NCI-H2107 treated with DMSO at 0.1 percent for 48 hours (cell line): Measurements from ENCODE around the gene FOXP4.
A peak's percentile ranks its signal among the peaks of the same experiment; 100 is the strongest.

Experiments used
- DNase-seq: peaks from one replicate; lab custom pipeline; 2025; ENCODE audit not compliant: unreplicated experiment; lab: John Stamatoyannopoulos, UW

The FOXP4 gene

DNA sequence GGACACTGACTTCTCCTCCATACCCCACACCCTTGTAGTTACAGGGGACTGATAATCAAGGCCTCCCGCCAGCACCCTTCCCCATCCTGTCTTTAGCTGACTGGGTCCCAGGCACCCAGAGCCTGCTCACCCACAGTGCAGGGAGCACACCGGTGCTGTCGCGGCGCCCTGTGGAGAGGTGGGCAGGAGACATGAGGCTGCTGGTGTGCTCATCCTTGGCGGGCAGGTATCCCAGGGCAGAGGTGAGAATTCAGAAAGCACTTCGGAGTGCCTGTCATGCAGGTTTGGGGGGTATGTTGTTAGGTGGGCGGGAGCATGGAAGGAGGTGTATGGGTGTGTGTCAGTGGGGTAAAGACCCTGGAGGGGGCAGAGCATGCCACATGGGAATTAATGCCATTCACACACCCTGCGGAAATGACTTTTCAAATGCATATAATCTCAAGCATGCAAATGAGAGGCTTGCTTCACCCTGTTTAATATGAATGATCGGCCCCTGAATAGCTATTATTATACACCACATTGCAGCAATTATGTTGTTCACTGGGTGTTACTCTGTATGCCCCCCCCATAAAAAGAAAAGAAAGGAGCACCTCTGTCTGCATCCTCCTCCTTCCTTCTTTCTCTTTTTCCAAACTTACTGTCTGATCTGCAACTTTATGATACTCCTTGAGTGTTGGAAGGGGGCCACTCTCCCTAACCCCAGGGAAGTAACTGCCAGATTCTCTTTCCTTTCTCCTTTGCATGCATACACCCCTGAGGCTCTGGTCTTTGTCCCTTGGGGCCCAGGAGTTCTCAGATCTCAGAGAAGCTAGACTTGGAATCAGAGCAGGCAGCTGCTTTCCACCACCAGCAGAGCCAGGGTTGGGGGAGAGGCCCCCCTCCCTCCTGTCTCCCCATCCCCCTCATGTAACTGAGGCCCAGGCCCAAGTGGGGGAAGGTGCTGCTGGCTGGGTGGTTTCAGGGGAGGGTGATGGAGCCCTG is 16.0 kb downstream of the FOXP4 start:
- peak; percentile 51 for DNase-seq

DNA sequence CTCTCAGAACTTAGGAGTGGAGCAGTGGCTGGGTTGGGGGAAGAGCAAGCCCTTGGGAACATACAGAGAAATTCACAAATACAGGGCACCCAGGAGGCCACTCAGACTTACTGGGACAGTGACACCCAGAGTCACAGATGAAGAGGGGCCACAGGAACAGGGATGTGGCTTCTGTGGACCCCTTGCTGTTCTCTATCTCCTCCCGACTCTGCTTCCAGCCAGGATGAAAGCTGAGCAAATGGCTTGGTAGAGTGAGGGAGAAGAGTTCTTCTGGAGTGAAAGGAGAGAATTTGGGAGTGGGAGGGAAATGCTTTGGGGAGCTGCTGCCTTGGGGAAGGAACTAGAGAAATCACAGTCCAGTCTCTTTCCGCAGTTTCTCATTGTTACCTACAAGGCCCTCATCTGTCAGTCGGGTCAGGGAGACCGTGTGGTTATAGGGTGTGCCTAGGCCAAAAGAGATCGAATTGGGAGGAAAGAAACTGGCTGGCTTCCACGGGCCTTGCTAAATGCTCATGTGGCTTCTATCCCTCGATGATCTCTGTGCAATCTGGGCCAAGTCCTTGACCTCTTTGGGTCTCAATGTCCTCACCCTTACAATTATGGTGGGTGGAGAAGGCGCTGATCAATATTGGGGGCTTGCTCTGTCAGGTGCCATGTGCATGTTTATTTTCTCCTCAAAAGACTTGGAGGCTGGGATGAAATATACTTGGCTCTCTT is 17.0 kb downstream of the FOXP4 start:
- no peak for DNase-seq

DNA sequence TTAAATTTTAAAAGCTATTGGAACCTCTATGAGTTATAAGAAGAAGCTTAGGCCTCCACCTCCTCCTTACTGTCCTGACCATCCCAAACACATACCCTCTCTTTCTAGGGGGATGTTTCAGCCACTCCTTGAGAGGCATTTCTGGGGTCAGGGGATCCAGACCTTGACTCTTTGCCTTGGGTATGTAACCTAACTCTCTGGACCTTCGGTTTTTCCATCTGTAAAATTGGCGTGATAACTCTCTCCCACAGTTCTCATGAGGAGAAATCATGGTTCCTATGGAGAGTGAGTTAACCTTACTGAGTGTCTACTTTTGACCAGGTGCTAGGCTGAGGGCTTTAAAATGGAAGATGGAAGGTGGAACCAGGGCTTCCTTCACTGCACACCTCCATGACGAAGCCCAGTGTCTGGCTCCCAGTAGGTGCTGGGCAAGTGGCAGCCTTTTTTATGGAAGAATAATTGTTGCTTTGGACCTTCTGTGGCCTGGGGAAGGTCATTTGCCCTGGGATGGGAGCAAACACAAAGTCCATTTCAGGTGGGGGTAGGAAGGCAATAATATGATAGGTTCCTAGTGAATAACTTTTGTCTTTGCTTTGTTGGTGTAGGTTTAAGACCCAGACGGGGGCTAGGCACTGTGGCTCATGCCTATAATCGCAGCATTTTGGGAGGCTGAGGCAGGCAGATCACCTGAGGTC is 18.4 kb downstream of the FOXP4 start:
- no peak for DNase-seq

DNA sequence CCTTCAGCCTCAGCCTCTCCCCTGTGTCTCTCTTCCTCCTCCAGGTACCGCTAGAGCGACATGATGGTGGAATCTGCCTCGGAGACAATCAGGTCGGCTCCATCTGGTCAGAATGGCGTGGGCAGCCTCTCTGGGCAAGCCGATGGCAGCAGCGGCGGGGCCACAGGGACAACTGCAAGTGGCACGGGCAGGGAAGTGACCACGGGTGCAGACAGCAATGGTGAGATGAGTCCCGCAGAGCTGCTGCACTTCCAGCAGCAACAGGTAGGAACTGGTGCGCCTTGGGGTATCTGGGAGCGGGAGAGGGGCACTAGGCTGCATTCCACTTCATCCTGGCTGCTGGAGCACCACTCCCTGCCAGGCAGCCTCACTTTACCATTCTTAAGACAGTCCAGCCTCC is 19.5 kb downstream of the FOXP4 start:
- no peak for DNase-seq

GRCh38 chr6:41566961-41567360 is 20.8 kb downstream of the FOXP4 start:
- DNase-seq = no peak

- no peak for DNase-seq
These were observed 21.5 kb downstream of the FOXP4 start for GRCh38 chr6:41567684-41568083.

DNA sequence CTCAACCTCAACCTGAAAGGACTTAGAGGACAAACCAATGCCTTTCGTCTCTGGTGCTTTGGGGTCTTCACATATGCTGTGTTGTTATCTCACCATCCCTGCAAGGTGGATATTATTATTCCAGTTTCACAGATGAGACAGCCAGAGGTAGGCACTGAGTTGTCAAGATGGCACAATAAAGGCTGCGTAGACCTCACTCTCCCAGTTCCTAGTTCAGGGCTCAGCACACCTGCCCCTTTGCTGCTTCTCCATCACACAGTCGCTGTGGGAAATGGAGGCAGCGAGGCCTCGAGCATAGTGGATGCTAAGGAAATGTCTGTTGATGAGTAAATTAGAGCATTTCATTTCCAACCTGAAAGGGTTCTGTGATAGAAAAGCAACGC is 22.0 kb downstream of the FOXP4 start:
- no peak for DNase-seq

GRCh38 chr6:41568585-41569384 is 22.6 kb downstream of the FOXP4 start:
- DNase-seq = no peak

- no peak for DNase-seq
These were observed 24.1 kb downstream of the FOXP4 start for GRCh38 chr6:41570259-41570615.

GRCh38 chr6:41571021-41571780 is 25.0 kb downstream of the FOXP4 start:
- DNase-seq = no peak

GRCh38 chr6:41572613-41573012 is 26.4 kb downstream of the FOXP4 start:
- no peak for DNase-seq

DNA sequence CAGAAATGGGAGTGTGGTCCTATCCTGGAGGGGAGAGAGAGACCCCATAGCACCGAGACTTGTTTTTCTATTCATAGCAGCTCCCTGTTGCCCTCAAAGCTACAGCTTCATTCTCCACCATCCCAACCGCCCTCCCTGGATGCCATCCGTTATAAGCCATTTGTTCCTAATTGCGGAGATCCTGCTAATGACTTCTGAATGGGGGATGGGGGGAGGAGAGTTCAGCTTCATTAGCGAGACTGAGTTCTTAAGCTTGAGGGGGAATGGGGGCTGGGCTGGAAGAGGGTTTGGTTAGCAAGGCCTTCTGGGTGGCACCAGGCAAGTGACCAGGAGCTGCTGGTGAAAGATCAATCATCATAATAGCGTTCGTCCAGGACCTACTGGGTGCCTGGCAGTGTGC is 27.1 kb downstream of the FOXP4 start:
- DNase-seq = no peak

DNA sequence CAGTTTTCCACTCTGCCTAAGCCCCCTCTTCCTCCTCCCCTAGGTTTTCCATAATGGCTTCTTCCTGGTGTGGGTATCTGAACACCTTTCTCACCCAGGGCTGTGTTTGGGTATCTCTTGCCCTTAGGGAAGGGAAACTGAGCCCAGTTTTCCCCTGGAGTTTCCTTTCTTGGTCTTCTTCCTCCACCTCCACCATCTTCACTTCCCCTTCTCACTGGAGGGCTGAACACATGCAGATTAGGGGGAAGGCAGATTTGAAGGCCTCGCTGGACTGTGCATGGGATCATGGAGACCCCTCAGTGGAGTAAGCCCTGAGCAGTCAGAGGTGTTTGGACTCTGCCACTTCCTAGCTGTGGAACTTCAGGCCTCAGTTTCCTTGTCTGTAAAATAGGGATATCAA is 27.8 kb downstream of the FOXP4 start:
- no peak for DNase-seq

- no peak for DNase-seq
These were observed 29.4 kb downstream of the FOXP4 start for GRCh38 chr6:41575598-41575997.

DNA sequence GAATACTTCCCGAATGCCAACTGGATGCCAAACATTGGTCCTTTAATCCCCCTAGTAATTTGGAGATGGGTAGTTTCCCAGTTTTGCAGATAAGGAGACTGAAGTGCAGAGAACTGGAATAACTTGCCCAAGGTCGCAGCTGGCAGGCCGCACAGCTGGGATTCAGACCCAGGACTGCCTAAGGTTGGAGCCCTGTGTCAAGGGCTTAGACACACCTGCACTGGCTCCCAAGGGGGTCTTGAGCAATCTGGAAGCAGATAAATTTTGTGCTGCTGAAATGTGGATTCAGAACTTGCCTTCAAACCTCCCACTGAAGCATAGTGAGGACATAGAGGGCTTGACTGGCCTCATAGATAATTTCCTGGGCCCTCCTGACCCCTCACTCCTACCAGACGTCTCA is 30.5 kb downstream of the FOXP4 start:
- DNase-seq = no peak

DNA sequence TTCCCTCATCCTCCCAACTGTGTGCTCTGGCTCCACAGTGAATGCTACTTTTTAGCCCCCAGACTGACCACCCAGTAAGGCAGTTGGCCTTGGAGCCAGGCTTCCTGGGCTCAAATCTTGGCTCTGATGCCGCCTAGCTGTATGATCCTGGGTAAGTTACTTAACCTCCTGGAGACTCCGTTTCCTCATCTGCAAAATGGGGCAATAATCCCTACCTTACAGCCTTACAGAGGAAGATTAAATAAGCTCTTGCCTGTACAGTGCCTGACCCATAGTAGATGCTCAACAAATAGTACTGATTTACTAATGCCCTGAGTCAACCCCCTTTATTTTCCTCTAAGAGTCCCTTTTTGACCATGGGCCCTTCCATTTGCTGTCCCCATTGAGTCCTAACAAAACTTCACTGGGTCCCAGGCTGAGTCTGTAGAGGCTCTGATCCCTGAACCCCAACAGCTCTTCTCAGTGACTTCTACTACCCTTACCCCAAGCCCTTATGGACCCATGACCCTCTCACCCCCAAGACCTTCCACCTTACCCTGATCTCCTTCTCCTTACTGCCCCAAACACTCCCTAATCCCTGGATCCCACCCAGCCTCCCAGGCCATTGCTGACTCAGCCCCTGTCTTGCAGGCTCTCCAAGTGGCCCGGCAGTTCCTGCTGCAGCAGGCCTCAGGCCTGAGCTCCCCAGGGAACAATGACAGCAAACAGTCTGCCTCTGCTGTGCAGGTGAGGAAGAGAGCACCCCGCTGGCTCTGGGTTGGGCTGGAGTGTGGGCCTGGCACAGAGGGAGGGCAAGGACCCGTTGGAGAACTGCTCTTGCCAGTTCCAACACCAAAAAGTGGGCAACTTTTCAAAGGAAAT is 31.4 kb downstream of the FOXP4 start:
- DNase-seq = peak; percentile 82

DNA sequence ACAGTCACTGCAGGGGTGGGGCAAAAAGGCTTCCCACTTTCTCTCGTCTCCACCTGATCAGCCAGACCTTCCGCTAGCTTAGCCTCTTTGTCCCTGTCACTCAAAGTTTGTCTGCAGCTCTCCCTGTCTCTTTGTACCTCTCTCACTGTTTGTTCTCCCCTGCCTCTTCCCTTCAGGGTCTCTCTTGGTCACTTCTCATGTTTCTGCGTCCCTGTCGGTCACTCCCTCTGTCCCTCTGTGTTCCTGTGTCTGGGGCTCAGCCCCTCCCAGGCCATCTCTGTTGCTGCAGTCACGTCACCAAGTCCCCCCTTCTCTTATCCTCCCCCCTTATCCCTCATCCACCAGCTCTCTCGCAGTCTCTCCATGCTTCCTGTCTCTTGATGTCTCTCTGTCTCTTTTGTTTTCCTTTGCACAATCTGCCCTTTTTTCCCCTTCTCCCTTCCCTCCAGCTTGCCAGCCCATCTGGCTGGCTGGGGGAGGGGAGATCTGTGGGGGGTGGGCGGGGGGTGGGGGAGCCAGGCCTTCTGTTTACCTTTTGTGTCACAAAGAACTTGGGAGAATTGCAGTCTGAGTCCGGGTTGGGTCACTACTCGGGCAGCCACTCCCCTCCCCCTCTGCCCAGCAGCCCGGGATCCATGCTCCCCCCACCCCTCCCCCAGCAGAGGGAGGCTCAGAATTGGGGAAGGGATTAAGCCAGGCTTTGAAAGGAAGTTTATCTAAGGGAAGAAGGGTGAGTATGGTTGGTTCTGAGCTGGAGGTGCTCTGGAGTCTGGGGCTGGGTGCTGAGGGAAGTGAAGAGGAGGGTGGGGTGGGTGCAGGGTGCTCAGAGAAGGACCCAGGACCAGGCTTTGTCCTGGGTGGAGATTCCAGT is 32.3 kb downstream of the FOXP4 start:
- DNase-seq = no peak

DNA sequence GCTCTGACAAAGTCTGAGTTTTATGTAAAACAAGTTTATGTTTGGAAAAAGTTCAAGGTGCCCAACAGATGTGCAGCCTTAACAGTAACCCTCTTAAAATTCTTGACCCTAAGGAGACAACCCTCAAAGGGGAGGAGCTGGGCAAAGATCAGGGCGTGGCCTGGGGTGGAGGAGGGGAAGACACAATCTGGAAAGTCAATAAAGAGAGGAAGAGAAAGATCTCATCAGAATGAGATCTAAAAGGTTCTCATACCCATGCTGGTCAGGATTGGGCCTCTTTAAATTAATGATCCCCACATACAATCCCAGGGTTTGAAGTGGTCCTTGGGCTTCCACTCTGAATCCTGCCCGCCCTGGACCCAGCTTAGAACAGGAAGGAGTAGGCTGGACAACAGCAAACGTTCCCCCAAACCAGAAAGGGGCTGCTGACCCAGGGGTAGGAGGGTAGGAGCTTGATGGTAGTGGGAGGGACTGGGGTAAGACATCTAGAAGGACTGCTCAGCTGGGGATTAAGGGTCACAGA is 33.0 kb downstream of the FOXP4 start:
- no peak for DNase-seq
